Astrocyte of the spinal cord (primary cell): ENCODE results near the gene DIP2C.
"Not testable (repeated sequence)": the region's sequence is repeated elsewhere in the genome, so short reads cannot be mapped to it uniquely, and the experiment has no call there.

Experiments used
- DNase-seq: peaks from one replicate; pipeline ENCODE4 v3.0.0; 2011; ENCODE audit warnings: low read depth, low spot score
- H3K4me3 ChIP-seq: 2 replicates; pipeline ENCODE4 v1.5.1; 2011; ENCODE audit warnings: low read depth, mild to moderate bottlenecking, low read length, moderate library complexity
- CTCF ChIP-seq: IDR thresholded peaks from 2 replicates; pipeline ENCODE4 v1.5.1; 2012; ENCODE audit warnings: low read depth, mild to moderate bottlenecking, low read length, inconsistent platforms
- in situ Hi-C: cut with HindIII; loops from 2 replicates; pipeline ENCODE4 v1.10.0; 2017; ENCODE audit warnings: low sequenced_read_pairs

The DIP2C gene

GRCh38 chr10:649798-650440 lies 39.5 kb downstream of the DIP2C start:
- no peak for DNase-seq
- no peak overlapping the region for H3K4me3 ChIP-seq
- in situ Hi-C loops, result no loop called here
- no peak for TF ChIP-seq CTCF

- in situ Hi-C loops, result no loop called here
- TF ChIP-seq CTCF, result no peak
- no peak overlapping the region for H3K4me3 ChIP-seq
- no peak for DNase-seq
Observed at GRCh38 chr10:649445-649797, 40.0 kb downstream of the DIP2C start.

- H3K4me3 ChIP-seq, DNase-seq, in situ Hi-C loops: not testable (repeated sequence)
Observed at GRCh38 chr10:647019-647418, 42.4 kb downstream of the DIP2C start.

GRCh38 chr10:646118-646524 lies 43.3 kb downstream of the DIP2C start:
- H3K4me3 ChIP-seq, result no peak overlapping the region
- no peak for TF ChIP-seq CTCF
- no peak for DNase-seq
- in situ Hi-C loops, result no loop called here

GRCh38 chr10:644943-645334 lies 44.5 kb downstream of the DIP2C start:
- no peak overlapping the region for H3K4me3 ChIP-seq
- no peak for DNase-seq
- no peak for TF ChIP-seq CTCF
- in situ Hi-C loops, result no loop called here

- in situ Hi-C loops, result no loop called here
- no peak overlapping the region for H3K4me3 ChIP-seq
- DNase-seq, result no peak
- no peak for TF ChIP-seq CTCF
Observed at GRCh38 chr10:644076-644942, 45.2 kb downstream of the DIP2C start.

- DNase-seq, result no peak
- no peak overlapping the region for H3K4me3 ChIP-seq
- no peak for TF ChIP-seq CTCF
- in situ Hi-C loops, result no loop called here
Observed at GRCh38 chr10:642186-642890, 47.1 kb downstream of the DIP2C start.
